ENCODE measurements around the gene ADARB2.

ADARB2 gene

DNA sequence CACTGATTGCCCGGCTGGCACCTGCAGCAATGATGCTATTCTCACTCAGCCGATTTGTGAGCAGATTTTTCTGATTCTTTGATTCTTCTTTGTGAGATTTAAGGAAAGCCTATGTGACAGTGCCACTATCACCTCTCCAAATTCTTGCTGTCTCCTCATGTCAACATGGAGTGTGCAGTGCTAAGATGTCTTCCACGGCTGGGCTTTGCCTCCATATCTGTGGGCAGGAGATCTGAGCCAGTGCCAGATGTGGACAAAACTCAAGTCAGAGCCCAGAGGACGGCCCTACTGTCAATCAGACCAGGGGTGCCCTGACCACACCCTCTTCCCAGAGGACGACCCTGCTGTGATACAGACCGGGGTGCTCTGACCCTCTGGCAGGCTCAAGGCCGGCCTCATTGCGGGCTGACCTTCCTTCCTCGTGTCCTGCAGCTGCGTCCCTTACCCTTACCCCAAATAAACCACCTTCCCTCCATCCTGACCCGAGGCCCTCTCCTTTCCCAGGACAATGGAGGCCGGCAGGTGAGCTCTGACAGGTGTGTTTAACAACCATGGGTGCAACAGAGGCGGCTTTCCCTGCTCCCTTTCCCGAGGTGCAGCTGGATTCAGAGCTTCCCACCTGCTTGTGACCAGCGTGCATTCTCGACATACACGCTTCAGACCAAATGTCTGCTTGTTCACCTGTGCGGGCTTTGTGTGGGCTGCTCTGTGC lies 221.4 kb downstream of the ADARB2 start:
- no peak for DNase-seq

DNA sequence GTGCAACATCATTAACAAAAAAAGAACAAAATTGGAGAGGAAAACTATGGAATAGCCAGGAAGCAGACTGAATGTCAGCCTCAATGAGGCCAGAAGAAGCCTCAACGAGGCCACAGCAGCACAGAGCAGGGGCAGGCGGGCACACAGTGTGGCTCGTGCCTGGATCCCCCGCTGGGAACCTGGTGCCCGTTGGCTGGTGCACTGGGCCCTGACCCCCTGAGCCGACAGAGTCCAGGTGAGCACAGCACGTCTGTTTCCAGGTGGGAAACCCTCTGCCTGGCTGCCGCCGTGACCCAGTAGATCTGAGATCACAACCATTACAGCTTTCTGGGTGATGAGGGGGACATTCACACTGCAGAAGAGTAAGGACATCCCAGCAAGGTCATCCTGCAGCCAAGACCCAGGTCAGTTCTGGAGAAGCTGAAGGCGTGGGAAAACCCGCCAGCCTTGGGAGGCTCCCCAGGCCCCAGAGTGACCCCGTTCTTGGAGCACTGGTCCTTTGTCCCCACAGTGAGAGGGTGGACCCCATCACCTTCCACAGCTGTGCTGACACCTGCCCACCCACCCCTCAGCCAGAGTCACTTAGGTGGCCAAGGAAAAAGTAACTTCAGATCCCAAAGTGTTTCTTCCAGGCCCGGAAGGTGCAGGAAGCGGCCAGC lies 222.1 kb downstream of the ADARB2 start:
- no peak for DNase-seq

DNA sequence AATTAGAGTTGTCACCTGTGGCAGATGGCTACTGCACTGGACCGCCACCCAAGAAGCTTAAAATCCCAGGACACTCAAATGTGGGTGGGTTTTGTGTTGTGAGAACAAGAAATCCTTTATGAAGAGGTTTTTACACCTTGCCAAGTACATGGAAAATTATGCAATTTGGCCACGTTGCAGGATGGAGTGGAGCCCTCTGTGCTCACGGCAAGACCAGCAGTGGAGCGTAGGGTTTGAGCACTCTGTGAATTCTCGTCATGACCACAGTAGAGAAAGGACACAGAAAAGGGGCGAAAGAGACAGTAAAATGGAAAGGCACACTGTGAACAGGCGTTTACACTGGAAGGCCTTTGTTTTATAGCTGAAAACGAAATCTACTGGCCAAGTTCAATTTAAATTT lies 222.6 kb downstream of the ADARB2 start:
- DNase-seq, result no peak

GRCh38 chr10:1513221-1513620 lies 224.1 kb downstream of the ADARB2 start:
- DNase-seq, result no peak

- DNase-seq, result no peak
Observed at GRCh38 chr10:1509011-1509530, 228.3 kb downstream of the ADARB2 start.

- DNase-seq, result no peak
Observed at GRCh38 chr10:1508096-1508495, 229.2 kb downstream of the ADARB2 start.

GRCh38 chr10:1507436-1507835 lies 229.9 kb downstream of the ADARB2 start:
- DNase-seq, result no peak

GRCh38 chr10:1504940-1505339 lies 232.4 kb downstream of the ADARB2 start:
- no peak for DNase-seq

DNA sequence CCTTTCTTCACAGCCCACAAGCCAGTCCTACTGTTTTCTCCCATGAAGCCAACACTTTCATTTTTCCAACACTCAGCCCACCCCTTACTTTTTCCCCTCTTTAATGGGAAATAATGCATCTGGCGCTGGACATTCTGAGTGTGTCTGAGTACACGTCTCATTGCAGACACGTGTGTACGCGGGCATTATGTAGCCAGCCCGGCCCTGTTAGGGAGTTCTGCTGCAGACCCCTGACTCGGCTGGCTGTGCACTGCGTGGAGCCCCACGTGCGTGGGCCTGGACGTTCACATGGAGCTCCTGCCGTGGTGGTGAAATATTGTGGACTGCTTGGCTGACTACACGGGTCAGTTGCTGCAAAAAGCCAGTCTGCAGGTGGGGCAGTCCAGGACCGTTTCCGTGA lies 233.0 kb downstream of the ADARB2 start:
- no peak for DNase-seq

DNA sequence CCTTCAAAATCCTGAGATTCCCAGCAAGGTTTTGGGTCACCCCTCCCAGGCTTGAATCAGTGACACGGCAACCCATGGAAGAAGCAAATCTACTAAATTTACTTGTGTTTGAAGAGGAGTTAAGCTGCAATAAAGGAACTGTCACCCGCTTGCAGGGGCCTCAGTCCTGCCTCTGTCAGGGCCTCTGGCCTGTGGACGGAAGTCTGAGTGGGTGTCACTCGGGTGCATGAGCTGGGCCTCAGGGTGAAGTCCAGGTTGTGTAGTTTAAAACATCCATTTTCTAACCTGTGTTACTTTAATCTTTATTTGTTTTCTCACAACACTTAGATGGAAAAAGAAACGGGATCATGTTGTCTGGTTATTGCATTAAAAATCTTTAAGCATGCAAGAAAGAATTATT lies 234.9 kb downstream of the ADARB2 start:
- DNase-seq, result no peak

- DNase-seq, result no peak
Observed at GRCh38 chr10:1499359-1499957, 237.9 kb downstream of the ADARB2 start.

- DNase-seq, result no peak
Observed at GRCh38 chr10:1498746-1499358, 238.5 kb downstream of the ADARB2 start.

GRCh38 chr10:1495915-1496517 lies 241.3 kb downstream of the ADARB2 start:
- no peak for DNase-seq

- DNase-seq, result no peak
Observed at GRCh38 chr10:1492641-1493040, 244.7 kb downstream of the ADARB2 start.

GRCh38 chr10:1491901-1492300 lies 245.4 kb downstream of the ADARB2 start:
- no peak for DNase-seq

DNA sequence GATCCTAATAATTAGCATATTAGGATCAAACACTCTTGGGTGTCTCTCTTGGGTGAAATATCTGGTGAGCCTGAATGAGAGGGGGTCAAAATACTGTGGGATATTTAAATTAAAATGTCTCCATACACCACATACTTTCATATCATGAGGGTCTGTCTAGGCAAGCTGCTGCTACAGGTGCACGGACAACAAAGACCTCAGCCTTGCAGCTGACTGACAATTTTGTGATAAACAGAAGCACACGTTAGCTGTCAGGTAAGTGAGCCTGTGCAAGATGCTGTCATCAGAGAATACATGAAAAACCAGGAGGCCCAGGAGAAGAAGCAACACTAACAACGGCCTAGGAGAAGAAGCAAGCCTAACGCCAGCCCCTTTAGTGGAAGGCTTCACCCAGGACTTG lies 247.5 kb downstream of the ADARB2 start:
- no peak for DNase-seq

DNA sequence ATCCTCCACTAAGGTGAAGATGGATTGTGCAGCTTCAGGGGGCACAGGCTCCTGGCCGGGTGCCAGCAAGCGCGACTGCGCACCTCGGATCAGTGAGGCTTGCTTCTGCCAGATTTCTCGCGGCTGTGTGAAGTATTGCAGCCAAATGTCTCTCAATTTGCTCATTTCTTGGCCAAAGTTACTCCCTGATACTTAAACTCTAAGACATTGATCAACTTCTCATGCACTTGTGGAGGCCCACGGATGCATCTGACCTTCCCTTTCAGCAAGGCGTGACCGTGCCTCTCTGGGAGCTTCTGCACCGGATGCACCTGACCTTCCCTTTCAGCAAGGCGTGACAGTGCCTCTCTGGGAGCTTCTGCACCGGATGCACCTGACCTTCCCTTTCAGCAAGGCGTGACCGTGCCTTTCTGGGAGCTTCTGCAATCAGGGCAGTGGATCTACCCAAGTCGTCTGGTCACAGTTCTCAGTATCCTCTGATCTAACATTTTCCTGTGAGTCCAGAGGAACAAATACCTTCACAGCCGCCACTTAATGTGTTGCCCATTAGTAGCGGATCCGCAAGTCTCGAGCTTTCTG lies 248.3 kb downstream of the ADARB2 start:
- DNase-seq, result peak; percentile 4

GRCh38 chr10:1486841-1487687 lies 250.3 kb downstream of the ADARB2 start:
- DNase-seq, result no peak

DNA sequence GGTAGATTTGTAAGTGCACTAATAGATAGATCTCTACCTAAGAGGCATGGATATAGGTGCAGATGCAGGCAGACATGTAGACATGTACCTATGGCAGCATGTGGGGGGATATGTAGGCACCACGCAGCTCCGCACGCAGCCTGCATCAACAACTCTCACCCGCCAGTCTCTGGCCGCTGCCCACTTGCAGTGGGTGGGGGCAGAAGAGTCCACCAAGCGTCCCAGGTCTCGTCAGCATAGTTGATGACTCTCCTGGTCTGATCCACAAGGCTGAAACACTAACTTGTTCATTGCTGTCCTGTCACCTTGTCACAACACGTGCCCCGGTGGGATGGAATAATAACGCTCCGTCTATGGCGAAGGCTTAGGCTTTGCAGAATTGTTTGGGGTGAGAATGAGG lies 252.0 kb downstream of the ADARB2 start:
- DNase-seq, result no peak

DNA sequence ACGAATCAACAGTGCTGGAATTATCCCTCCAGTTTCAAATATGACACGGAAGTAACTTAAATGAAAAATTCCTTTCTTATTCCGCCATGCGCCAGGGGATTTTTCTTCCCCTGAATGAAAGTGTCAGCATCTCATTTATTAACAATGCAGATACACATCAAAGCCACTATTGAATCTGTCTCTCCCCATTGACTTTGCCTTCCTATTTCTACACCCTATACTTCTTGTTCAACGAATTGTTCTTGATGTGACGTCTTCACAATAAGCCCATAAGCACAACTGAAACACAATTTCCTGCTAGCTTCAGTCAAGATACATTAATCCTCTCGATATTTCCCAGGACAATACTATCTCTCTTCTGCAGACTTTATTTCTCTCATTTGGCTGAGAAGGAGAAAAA lies 253.5 kb downstream of the ADARB2 start:
- DNase-seq, result no peak

GRCh38 chr10:1483246-1483645 lies 254.1 kb downstream of the ADARB2 start:
- DNase-seq, result no peak

DNA sequence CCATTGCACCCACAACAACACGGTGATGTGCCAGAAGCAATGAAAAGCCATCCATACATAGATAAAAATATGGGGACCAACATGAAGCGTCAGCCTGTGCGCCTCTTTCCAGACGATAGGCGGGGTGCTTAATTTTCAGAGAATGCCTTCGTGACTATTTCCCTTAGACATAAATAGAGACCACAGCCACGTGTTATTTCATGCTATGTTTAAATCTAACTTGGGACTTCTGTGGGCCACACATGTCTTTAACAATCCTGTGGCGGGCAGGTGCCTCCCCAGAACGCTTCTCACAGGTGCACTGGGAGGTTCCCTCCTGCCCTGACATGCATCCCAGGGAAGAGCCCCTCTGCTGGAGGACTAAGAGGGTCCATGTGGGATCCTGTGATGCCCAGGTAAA lies 259.7 kb downstream of the ADARB2 start:
- no peak for DNase-seq
